ENCODE measurements around the gene ADAP1. TPM values are rescaled to one million over a fixed set of nuclear protein-coding genes. Genes with fewer than 3 reads are reported as not detected.

ADAP1 gene
- total RNA-seq, 1 experiment from 2014 or later, result 34.0 TPM

GRCh38 chr7:849145-849544, 105.3 kb downstream of the ADAP1 start (continued):
- no peak for TF ChIP-seq POLR2AphosphoS5 (IDR thresholded peaks at IDR 0.05; ENCODE audit: low read depth, low read length)
- TF ChIP-seq POLR2A (IDR thresholded peaks at IDR 0.05; ENCODE audit: borderline replicate concordance, extremely low read depth, insufficient read depth, insufficient read length), result no peak
- TF ChIP-seq EGR1 (IDR thresholded peaks at IDR 0.05; ENCODE audit: low read depth), result no peak
- TF ChIP-seq YY1 (IDR thresholded peaks at IDR 0.05; ENCODE audit: extremely low read depth, insufficient replicate concordance, low read depth, low read length), result no peak
- no peak for TF ChIP-seq ELF1 (IDR thresholded peaks at IDR 0.05; ENCODE audit: borderline replicate concordance, low read depth)
- TF ChIP-seq ZFX (IDR thresholded peaks at IDR 0.05), result no peak
- TF ChIP-seq SRF (IDR thresholded peaks at IDR 0.05; ENCODE audit: low read depth), result no peak

Other genes starting within 250 kb of the ADAP1 start
- gene DNAAF5, start 228.0 kb downstream of the ADAP1 start, total RNA-seq (2021; ENCODE audit: unreplicated experiment), result 69.4 TPM
- gene PRKAR1B, start 227.4 kb downstream of the ADAP1 start, total RNA-seq (2021; ENCODE audit: unreplicated experiment), result 14.1 TPM
- gene SUN1, start 122.2 kb downstream of the ADAP1 start, total RNA-seq (2021; ENCODE audit: unreplicated experiment), result 181 TPM
- 44.8 TPM for gene GET4, start 78.1 kb downstream of the ADAP1 start, total RNA-seq (2021; ENCODE audit: unreplicated experiment)
- gene COX19, start 20.9 kb upstream of the ADAP1 start, total RNA-seq (2021; ENCODE audit: unreplicated experiment), result 14.0 TPM
- not detected for gene CYP2W1, start 28.5 kb upstream of the ADAP1 start, total RNA-seq (2021; ENCODE audit: unreplicated experiment)
- gene GPR146, start 89.9 kb upstream of the ADAP1 start, total RNA-seq (2021; ENCODE audit: unreplicated experiment), result 2.4 TPM
- gene GPER1, start 133.4 kb upstream of the ADAP1 start, total RNA-seq (2021; ENCODE audit: unreplicated experiment), result 1.2 TPM
- gene ZFAND2A, start 205.5 kb upstream of the ADAP1 start, total RNA-seq (2021; ENCODE audit: unreplicated experiment), result 19.1 TPM